Mammary microvascular endothelial cell (primary cell): Measurements from ENCODE around the gene STEAP1B. TPM values are rescaled to one million over a fixed set of nuclear protein-coding genes. Genes with fewer than 3 reads are reported as not detected.

Source experiments
- total RNA-seq: library from RNA; depleted of rRNA; stranded (reverse); fragments of >200 nt; gene quantifications from 2 replicates; pipeline ENCODE4 v1.2.3, GENCODE V29; 2015

STEAP1B gene
- 47.8 and 49.8 TPM in 2 replicates for total RNA-seq

DNA sequence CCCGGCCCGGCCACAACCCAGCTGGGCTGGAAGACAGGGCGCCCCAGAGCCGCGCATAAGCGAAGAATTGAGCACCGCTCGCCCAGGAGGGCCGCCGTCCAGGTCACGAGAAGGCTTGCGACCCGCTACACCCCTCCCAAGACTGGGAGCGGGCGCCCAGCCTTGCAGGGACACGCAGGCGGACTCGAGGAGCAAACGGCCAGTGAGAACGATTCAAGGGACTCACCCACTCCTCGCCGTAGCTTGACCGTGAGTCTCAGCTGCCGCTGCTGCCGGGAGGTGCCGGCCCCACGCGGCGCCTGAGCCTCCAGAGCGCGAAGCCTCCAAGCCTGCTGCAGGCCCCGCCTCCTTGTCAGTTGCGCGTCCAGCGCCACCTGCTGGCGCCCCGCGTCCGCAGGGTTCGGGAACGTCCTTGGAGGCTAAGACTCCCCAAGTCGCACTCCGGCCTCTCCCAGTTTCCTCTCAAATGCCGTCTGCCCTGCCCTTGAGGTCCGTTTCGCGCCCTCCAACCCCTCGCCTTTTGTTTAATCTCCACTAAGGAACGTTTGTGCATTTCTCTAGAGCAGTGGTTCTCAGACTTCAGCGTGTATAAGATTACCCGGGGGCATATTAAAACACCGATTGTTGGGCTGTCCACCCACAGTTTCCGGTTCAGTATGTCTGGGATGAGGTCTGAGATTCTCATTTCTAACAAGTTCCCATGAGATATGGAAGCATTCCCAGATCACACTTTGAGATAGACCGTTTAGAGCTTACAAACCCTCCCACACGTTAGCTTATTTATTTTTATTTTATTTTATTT lies at the start of gene STEAP1B:
TSS of gene STEAP1B (minus strand) at position 301 of the 802 bp plus-strand sequence. CDS start 5,333 bp downstream, outside the sequence.

Other genes with a start within 250 kb of the STEAP1B start
- 44.0 and 56.5 TPM in 2 replicates for gene RAPGEF5, start 143.0 kb downstream of the STEAP1B start, total RNA-seq
- 10.2 and 11.0 TPM in 2 replicates for gene IL6, start 227.0 kb upstream of the STEAP1B start, total RNA-seq